ENCODE measurements around the gene FARP1.

FARP1 gene

DNA sequence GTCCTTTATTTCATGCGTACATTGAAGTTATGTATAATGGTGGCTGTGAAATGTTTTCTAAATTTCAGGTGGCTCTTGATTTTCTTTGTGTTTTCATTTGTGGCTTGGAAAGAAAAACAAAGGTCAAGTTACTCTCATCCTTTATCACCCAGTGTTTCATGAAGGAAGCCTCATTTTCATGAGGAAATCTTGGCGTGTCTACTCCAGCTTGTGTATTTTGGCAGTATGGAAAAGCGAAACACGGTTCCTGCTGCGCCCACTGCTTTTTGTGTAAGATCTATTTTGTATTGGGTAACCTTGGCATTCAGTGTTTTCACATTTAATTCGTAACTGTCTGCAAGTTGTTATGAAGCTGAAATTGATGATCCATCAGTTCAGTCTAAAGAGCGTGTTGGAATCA is 181.2 kb downstream of the FARP1 start (continued):
- TF ChIP-seq PRDM2 (tag by site-specific recombination; IDR thresholded peaks at IDR 0.05; ENCODE audit: borderline replicate concordance) (no peak), KLF1 (tag by site-specific recombination; IDR thresholded peaks at IDR 0.05) (no peak), ZNF302 (tag by site-specific recombination; IDR thresholded peaks at IDR 0.05; ENCODE audit: low read depth) (no peak), ZNF211 (tag by site-specific recombination; IDR thresholded peaks at IDR 0.05; ENCODE audit: low read depth) (no peak), ZBTB17 (tag by site-specific recombination; IDR thresholded peaks at IDR 0.05) (no peak), SCRT1 (tag by site-specific recombination; IDR thresholded peaks at IDR 0.05; ENCODE audit: borderline replicate concordance) (no peak), MZF1 (tag by site-specific recombination; IDR thresholded peaks at IDR 0.05; ENCODE audit: borderline replicate concordance) (no peak), ZNF133 (tag by site-specific recombination; IDR thresholded peaks at IDR 0.05) (no peak), ZNF214 (tag by site-specific recombination; IDR thresholded peaks at IDR 0.05; ENCODE audit: borderline replicate concordance) (no peak), ZNF626 (tag by site-specific recombination; IDR thresholded peaks at IDR 0.05) (no peak), ZFP37 (tag by site-specific recombination; IDR thresholded peaks at IDR 0.05) (no peak), ZNF610 (tag by site-specific recombination; IDR thresholded peaks at IDR 0.05; ENCODE audit: borderline replicate concordance) (no peak), CTCF (tag by site-specific recombination; IDR thresholded peaks at IDR 0.05) (no peak), ZNF341 (tag by site-specific recombination; IDR thresholded peaks at IDR 0.05; ENCODE audit: low read depth) (no peak), ZNF274 (IDR thresholded peaks at IDR 0.05; ENCODE audit: low read length) (no peak), ZNF274 (tag by site-specific recombination; IDR thresholded peaks at IDR 0.05; ENCODE audit: borderline replicate concordance) (no peak), KLF8 (tag by site-specific recombination; IDR thresholded peaks at IDR 0.05) (no peak), ZNF280C (tag by site-specific recombination; IDR thresholded peaks at IDR 0.05) (no peak), ATF2 (tag by site-specific recombination; IDR thresholded peaks at IDR 0.05; ENCODE audit: low read depth) (no peak), ZNF558 (tag by site-specific recombination; IDR thresholded peaks at IDR 0.05) (no peak), ZNF555 (tag by site-specific recombination; conservative IDR thresholded peaks at IDR 0.05) (no peak), ZNF37A (tag by site-specific recombination; IDR thresholded peaks at IDR 0.05) (no peak), ZNF670 (tag by site-specific recombination; IDR thresholded peaks at IDR 0.05; ENCODE audit: low read depth) (no peak), ZSCAN23 (tag by site-specific recombination; IDR thresholded peaks at IDR 0.05) (no peak)
- TF ChIP-seq, protein P1, sequence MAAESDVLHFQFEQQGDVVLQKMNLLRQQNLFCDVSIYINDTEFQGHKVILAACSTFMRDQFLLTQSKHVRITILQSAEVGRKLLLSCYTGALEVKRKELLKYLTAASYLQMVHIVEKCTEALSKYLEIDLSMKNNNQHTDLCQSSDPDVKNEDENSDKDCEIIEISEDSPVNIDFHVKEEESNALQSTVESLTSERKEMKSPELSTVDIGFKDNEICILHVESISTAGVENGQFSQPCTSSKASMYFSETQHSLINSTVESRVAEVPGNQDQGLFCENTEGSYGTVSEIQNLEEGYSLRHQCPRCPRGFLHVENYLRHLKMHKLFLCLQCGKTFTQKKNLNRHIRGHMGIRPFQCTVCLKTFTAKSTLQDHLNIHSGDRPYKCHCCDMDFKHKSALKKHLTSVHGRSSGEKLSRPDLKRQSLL (tag by site-specific recombination; IDR thresholded peaks at IDR 0.05) = no peak
- TF ChIP-seq, protein P2, sequence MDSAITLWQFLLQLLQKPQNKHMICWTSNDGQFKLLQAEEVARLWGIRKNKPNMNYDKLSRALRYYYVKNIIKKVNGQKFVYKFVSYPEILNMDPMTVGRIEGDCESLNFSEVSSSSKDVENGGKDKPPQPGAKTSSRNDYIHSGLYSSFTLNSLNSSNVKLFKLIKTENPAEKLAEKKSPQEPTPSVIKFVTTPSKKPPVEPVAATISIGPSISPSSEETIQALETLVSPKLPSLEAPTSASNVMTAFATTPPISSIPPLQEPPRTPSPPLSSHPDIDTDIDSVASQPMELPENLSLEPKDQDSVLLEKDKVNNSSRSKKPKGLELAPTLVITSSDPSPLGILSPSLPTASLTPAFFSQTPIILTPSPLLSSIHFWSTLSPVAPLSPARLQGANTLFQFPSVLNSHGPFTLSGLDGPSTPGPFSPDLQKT (IDR thresholded peaks at IDR 0.05; ENCODE audit: borderline replicate concordance, low read depth, low read length) = no peak
